HEK293T (cell line): ENCODE results near the gene ITGB3.

ENCODE experiments used
- CTCF ChIA-PET: fragments of 350-600 bp; formaldehyde crosslinking; extraction: SDS; loops from one replicate; lab custom pipeline; 2021; ENCODE audit warnings: antibody characterized with exemption, inconsistent platforms; lab: Yijun Ruan, JAX
- POLR2A ChIA-PET: fragments of 350-600 bp; formaldehyde crosslinking; extraction: SDS; loops from one replicate; lab custom pipeline; 2020; ENCODE audit warnings: antibody characterized with exemption, inconsistent platforms; lab: Yijun Ruan, JAX
- DNase-seq: peaks from one replicate; pipeline ENCODE4 v3.0.0; 2012; ENCODE audit warnings: mixed read lengths; ENCODE audit errors: extremely low spot score
- ARNT ChIP-seq: fragments of 450-650 bp; IDR thresholded peaks from 2 replicates; pipeline ENCODE4 v1.6.1; 2017; ENCODE audit warnings: mild to moderate bottlenecking
- BHLHE40 ChIP-seq: fragments of 450-650 bp; IDR thresholded peaks from 2 replicates; pipeline ENCODE4 v1.6.1; 2016; ENCODE audit warnings: mild to moderate bottlenecking, moderate library complexity, borderline replicate concordance
- CTBP1 ChIP-seq: fragments of 450-650 bp; IDR thresholded peaks from 2 replicates; pipeline ENCODE4 v1.6.1; 2016; ENCODE audit warnings: borderline replicate concordance
- ELF4 ChIP-seq: fragments of 450-650 bp; IDR thresholded peaks from 2 replicates; pipeline ENCODE4 v1.6.1; 2017; ENCODE audit warnings: antibody characterized with exemption
- FOXA1 ChIP-seq: fragments of 450-650 bp; IDR thresholded peaks from 2 replicates; pipeline ENCODE4 v1.6.1; 2016; ENCODE audit warnings: mild to moderate bottlenecking
- FOXK2 ChIP-seq: fragments of 450-650 bp; IDR thresholded peaks from 2 replicates; pipeline ENCODE4 v1.6.1; 2016; ENCODE audit warnings: mild to moderate bottlenecking
- FOXM1 ChIP-seq: fragments of 450-650 bp; IDR thresholded peaks from 2 replicates; pipeline ENCODE4 v1.6.1; 2017; ENCODE audit warnings: mild to moderate bottlenecking, borderline replicate concordance
- HDGF ChIP-seq: fragments of 450-650 bp; IDR thresholded peaks from 2 replicates; pipeline ENCODE4 v1.6.1; 2017; ENCODE audit warnings: antibody characterized with exemption, borderline replicate concordance
- L3MBTL2 ChIP-seq: fragments of 450-650 bp; conservative IDR thresholded peaks from 2 replicates; pipeline ENCODE4 v1.6.1; 2016; ENCODE audit warnings: mild to moderate bottlenecking
- LEF1 ChIP-seq: fragments of 450-650 bp; IDR thresholded peaks from 2 replicates; pipeline ENCODE4 v1.6.1; 2017; ENCODE audit warnings: mild to moderate bottlenecking, borderline replicate concordance
- NFRKB ChIP-seq: fragments of 450-650 bp; IDR thresholded peaks from 2 replicates; pipeline ENCODE4 v1.6.1; 2016; ENCODE audit warnings: mild to moderate bottlenecking, moderate library complexity
- SP1 ChIP-seq: fragments of 450-650 bp; IDR thresholded peaks from 2 replicates; pipeline ENCODE4 v1.6.1; 2017
- SUZ12 ChIP-seq: fragments of 450-650 bp; IDR thresholded peaks from 2 replicates; pipeline ENCODE4 v1.6.1; 2016; ENCODE audit warnings: mild to moderate bottlenecking
- TARDBP ChIP-seq: fragments of 450-650 bp; IDR thresholded peaks from 2 replicates; pipeline ENCODE4 v1.6.1; 2016
- ZNF384 ChIP-seq: fragments of 450-650 bp; IDR thresholded peaks from 2 replicates; pipeline ENCODE4 v1.6.1; 2016
- TF ChIP-seq, protein P1 (sequence below): fragments of 450-650 bp; IDR thresholded peaks from 2 replicates; pipeline ENCODE4 v1.6.1; 2016

Gene ITGB3

DNA sequence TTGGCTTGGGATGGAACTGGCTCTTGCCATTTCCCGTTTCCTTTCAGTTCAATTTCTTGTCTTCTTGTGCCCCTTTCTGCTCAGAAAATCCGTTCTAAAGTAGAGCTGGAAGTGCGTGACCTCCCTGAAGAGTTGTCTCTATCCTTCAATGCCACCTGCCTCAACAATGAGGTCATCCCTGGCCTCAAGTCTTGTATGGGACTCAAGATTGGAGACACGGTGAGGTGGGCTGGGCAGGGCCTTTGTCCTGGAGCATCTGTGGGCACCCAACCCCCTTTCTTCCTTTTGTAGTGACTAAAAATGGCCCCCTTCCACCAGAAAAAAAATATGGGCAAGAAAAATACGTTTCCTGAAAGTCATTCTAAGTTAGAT lies 37.2 kb downstream of the ITGB3 start:
- DNase-seq = no peak
- CTCF ChIA-PET = no interaction called here
- TF ChIP-seq CTBP1 (no peak), FOXA1 (no peak), L3MBTL2 (no peak), SP1 (no peak), LEF1 (no peak), SUZ12 (no peak), FOXM1 (no peak), ARNT (no peak), ELF4 (no peak), NFRKB (no peak), FOXK2 (no peak), TARDBP (no peak), ZNF384 (no peak), BHLHE40 (no peak), HDGF (no peak)
- TF ChIP-seq, protein P1, sequence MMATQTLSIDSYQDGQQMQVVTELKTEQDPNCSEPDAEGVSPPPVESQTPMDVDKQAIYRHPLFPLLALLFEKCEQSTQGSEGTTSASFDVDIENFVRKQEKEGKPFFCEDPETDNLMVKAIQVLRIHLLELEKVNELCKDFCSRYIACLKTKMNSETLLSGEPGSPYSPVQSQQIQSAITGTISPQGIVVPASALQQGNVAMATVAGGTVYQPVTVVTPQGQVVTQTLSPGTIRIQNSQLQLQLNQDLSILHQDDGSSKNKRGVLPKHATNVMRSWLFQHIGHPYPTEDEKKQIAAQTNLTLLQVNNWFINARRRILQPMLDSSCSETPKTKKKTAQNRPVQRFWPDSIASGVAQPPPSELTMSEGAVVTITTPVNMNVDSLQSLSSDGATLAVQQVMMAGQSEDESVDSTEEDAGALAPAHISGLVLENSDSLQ = no peak
- POLR2A ChIA-PET = no interaction called here

DNA sequence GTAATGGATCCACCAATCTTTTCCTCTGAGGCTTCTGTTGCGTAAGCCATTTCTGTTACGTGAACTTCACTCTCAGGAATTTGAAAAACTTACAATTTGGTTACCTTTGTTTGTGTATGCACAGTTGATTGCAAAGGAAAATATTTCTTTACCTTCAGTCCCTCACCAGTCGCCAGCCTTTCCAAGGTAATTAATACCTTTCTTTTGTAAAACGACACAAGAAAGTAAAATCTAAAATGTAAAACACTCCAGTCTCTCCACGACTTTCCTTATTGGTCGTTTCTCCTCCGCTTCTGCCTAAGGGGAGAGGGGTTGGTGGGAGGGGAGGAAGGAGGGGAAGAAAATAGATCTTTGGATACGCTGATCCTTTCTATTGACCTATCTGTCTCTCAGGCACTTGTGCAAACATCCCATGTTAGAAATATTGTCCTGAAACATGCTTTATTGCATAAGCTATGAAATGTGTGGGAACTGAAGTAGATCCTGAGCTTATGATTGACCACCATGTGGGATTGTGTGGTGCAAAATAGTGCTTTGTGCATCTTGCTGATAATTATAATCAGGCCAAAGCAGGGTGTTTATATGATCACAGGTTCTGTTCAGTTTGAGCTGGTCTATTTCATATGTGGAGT lies 37.7 kb downstream of the ITGB3 start:
- ChIA-PET CTCF (no interaction called here), POLR2A (no interaction called here)
- no peak for DNase-seq
- TF ChIP-seq LEF1 = no peak
- TF ChIP-seq L3MBTL2 = no peak
- no peak for TF ChIP-seq ZNF384
- TF ChIP-seq HDGF = no peak
- no peak for TF ChIP-seq ARNT
- no peak for TF ChIP-seq TARDBP
- TF ChIP-seq FOXA1 = no peak
- no peak for TF ChIP-seq ELF4
- TF ChIP-seq, protein P1 = no peak
- TF ChIP-seq FOXK2 = no peak
- no peak for TF ChIP-seq BHLHE40
- no peak for TF ChIP-seq CTBP1
- TF ChIP-seq SUZ12 = no peak

DNA sequence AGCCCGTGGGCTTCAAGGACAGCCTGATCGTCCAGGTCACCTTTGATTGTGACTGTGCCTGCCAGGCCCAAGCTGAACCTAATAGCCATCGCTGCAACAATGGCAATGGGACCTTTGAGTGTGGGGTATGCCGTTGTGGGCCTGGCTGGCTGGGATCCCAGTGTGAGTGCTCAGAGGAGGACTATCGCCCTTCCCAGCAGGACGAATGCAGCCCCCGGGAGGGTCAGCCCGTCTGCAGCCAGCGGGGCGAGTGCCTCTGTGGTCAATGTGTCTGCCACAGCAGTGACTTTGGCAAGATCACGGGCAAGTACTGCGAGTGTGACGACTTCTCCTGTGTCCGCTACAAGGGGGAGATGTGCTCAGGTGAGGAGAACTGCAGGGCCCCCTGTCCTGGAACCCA lies 38.6 kb downstream of the ITGB3 start:
- TF ChIP-seq HDGF (no peak), CTBP1 (no peak), ZNF384 (no peak), ARNT (no peak), NFRKB (no peak), TARDBP (no peak), FOXM1 (no peak), ELF4 (no peak), FOXK2 (no peak), SUZ12 (no peak)
- ChIA-PET CTCF (no interaction called here), POLR2A (no interaction called here)
- DNase-seq = no peak

DNA sequence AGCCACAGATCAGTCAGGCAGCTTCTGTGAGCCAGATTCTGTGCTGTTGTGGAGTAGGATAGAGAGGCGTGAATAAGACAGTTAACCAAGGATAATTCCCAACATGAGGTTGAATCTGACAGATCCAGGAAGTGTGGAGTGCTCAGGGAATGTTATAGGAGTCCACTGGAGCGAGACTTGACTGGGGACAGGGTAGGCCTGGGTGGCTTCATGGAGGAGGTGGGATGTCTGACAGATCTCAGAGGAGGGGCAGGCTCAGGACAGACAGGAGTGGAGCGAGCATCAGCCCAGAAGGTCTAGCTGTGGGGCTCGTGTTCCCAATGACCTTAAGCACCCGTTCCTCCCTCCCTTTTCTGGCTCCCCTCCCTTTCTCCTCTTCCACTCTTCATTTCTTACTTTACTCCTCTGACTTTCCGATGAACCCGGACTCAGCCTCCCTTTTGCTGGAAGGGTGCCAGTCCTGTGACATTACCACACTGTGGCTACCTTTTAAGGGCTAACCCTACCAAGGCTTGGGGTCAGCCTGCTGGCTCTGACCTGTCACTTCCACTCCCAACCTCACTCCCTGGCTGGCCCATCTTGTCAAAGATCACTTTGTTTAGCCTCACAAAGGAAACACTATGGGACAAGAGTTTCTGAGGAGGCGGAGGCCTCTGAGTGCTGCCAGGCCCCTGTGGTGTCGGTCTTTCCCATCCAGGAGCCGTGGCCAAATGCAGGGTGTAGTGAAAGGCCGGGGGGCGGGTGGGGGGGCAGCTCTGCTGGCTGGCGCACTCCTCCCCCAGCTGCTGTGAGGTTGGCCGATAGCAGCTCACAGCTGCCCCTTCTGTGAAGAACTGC lies 41.6 kb downstream of the ITGB3 start:
- TF ChIP-seq ZNF384 = no peak
- no peak for TF ChIP-seq L3MBTL2
- TF ChIP-seq CTBP1 = no peak
- no peak for TF ChIP-seq NFRKB
- TF ChIP-seq FOXM1 = no peak
- TF ChIP-seq, protein P1 = no peak
- TF ChIP-seq ELF4 = no peak
- no peak for TF ChIP-seq SP1
- TF ChIP-seq SUZ12 = no peak
- TF ChIP-seq FOXA1 = no peak
- TF ChIP-seq ARNT = no peak
- TF ChIP-seq TARDBP = no peak
- no peak for TF ChIP-seq FOXK2
- TF ChIP-seq HDGF = no peak
- no peak for TF ChIP-seq BHLHE40
- ChIA-PET POLR2A (no interaction called here), CTCF (no interaction called here)
- DNase-seq = no peak

DNA sequence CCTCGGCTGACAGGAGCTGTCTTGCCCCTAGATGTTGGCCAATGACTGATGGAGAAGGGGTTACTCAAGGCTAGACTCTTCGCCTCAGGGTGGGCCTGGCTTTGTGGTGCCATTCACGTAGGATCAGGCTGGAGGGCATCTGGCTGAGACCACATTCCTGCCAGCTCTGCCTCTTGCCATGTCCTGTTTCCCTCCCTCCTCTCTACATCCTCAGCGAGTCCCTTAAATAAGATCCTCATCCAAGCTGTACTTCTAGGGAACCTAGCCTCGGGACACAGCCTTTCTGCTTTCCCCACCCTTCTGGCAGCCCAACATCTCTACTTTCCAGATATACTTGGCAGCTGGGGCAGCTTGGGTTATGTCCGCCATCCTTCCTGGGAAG lies 42.2 kb downstream of the ITGB3 start:
- CTCF ChIA-PET = no interaction called here
- POLR2A ChIA-PET = no interaction called here
- DNase-seq = no peak
- TF ChIP-seq NFRKB = no peak
- TF ChIP-seq SP1 = no peak
- TF ChIP-seq ELF4 = no peak
- no peak for TF ChIP-seq ZNF384
- TF ChIP-seq FOXM1 = no peak
- no peak for TF ChIP-seq TARDBP
- TF ChIP-seq, protein P1 = no peak
- TF ChIP-seq L3MBTL2 = no peak
- no peak for TF ChIP-seq BHLHE40
- TF ChIP-seq LEF1 = no peak
- no peak for TF ChIP-seq FOXA1
- TF ChIP-seq SUZ12 = no peak
- TF ChIP-seq ARNT = no peak
- TF ChIP-seq HDGF = no peak
- no peak for TF ChIP-seq CTBP1
- no peak for TF ChIP-seq FOXK2
